ENCODE results near the gene TMTC4.

TMTC4 gene

DNA sequence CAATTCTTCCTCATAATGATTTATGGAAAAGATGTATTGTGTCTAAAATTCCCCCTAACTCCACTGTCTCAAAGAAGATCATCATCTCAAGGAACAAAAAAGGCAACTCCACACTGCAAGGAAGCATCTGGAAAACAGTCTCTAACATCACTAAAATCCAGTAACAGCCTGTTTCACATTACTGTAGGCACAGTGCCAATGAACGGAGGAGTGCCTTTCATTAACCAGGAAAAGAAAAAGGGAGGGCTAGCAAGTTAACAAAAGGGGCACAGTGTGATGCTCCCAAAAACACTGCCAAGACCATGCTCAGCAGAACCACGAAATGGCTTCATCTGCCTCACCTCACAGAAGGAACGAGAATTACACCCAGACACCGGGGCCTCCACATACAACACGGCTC, 8.5 kb downstream of the TMTC4 start:
- H3K79me1 ChIP-seq (ENCODE audit: low read length): no peaks in the 10 kb centered on the region
- DNase-seq: no peak
- no peak overlapping the region for H3K4me3 ChIP-seq (ENCODE audit: low read depth, low read length)
- no peak overlapping the region for H4K91ac ChIP-seq (ENCODE audit: low read depth, low read length)
- no peaks in the 10 kb centered on the region for H3K9me3 ChIP-seq (ENCODE audit: insufficient read depth, low read depth, low read length)
- no peak overlapping the region for H4K12ac ChIP-seq (ENCODE audit: low read depth, low read length)
- H3K18ac ChIP-seq (ENCODE audit: low read length): no peak overlapping the region
- H3K79me2 ChIP-seq (ENCODE audit: control insufficient read depth, insufficient read depth, low read length, poor library complexity): no peaks in the 10 kb centered on the region
- H3K27ac ChIP-seq (ENCODE audit: low read depth, low read length): no peak overlapping the region
- WGBS (ENCODE audit: extremely low coverage, insufficient coverage, insufficient read length): no CpG with 5 or more reads among the region's 5 CpGs
- no peaks in the 10 kb centered on the region for H3K4me1 ChIP-seq (ENCODE audit: control insufficient read depth in 1 of 2, insufficient read depth in 2 of 2, low read length in 2 of 2)
- H3K4ac ChIP-seq (ENCODE audit: low read depth, low read length): no peak overlapping the region
- no peak overlapping the region for H4K8ac ChIP-seq (ENCODE audit: low read depth, low read length)
- no peak overlapping the region for H2AFZ ChIP-seq (ENCODE audit: insufficient read depth, low read length, poor library complexity)
- H3K23ac ChIP-seq (ENCODE audit: low read length): no peak overlapping the region
- no peak overlapping the region for H2AK5ac ChIP-seq (ENCODE audit: low read length)
- H3K27me3 ChIP-seq (ENCODE audit: insufficient read depth, low read length): no peaks in the 10 kb centered on the region
- no peak overlapping the region for H3K4me2 ChIP-seq (ENCODE audit: low read length)
- no peak overlapping the region for H3K14ac ChIP-seq (ENCODE audit: low read length)
- H3K9ac ChIP-seq (ENCODE audit: low read length): no peak overlapping the region
- H2BK120ac ChIP-seq (ENCODE audit: insufficient read depth, low read length, poor library complexity): no peak overlapping the region
- H2BK5ac ChIP-seq (ENCODE audit: low read depth, low read length, poor library complexity): no peak overlapping the region
- no peak overlapping the region for H2BK12ac ChIP-seq (ENCODE audit: low read length)
- H3K36me3 ChIP-seq (ENCODE audit: control insufficient read depth in 1 of 2, insufficient read depth in 2 of 2, low read length in 2 of 2): peaks cover 40 to 57% of the 10 kb centered on the region in 2 experiments

DNA sequence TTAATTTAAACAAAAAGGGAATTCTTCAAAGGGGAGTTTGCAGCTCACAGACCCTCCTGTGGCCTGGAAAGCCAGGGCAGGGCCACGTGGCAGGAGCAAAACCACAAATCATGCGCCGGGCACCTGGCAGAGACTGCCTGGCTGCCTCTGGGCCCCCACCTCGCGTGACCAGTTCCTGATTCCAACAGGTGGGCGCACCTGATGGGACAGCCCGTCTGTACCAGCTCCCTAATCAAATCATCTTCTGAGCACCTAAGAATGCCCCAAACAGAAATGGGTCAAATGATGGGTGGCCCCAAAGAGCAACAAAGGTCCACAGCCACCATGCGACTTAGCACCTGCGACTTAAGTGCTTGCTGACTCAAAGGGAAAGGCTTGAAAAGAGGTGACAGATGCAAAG, 9.2 kb downstream of the TMTC4 start:
- Histone ChIP-seq H3K27me3 (ENCODE audit: insufficient read depth, low read length) (no peaks in the 10 kb centered on the region), H3K18ac (ENCODE audit: low read length) (no peak overlapping the region), H2BK5ac (ENCODE audit: low read depth, low read length, poor library complexity) (no peak overlapping the region), H3K9me3 (ENCODE audit: insufficient read depth, low read depth, low read length) (no peaks in the 10 kb centered on the region), H2BK120ac (ENCODE audit: insufficient read depth, low read length, poor library complexity) (no peak overlapping the region), H3K79me1 (ENCODE audit: low read length) (no peaks in the 10 kb centered on the region), H3K36me3 (ENCODE audit: control insufficient read depth in 1 of 2, insufficient read depth in 2 of 2, low read length in 2 of 2) (peaks cover 40 to 59% of the 10 kb centered on the region in 2 experiments), H3K9ac (ENCODE audit: low read length) (no peak overlapping the region), H3K4me1 (ENCODE audit: control insufficient read depth in 1 of 2, insufficient read depth in 2 of 2, low read length in 2 of 2) (peaks cover 0 to under 1% of the 10 kb centered on the region in 2 experiments), H4K12ac (ENCODE audit: low read depth, low read length) (no peak overlapping the region), H2AFZ (ENCODE audit: insufficient read depth, low read length, poor library complexity) (no peak overlapping the region), H4K8ac (ENCODE audit: low read depth, low read length) (no peak overlapping the region), H3K23ac (ENCODE audit: low read length) (no peak overlapping the region), H3K14ac (ENCODE audit: low read length) (no peak overlapping the region), H3K4me3 (ENCODE audit: low read depth, low read length) (no peak overlapping the region), H3K4me2 (ENCODE audit: low read length) (no peak overlapping the region), H4K91ac (ENCODE audit: low read depth, low read length) (no peak overlapping the region), H3K27ac (ENCODE audit: low read depth, low read length) (no peak overlapping the region), H2BK12ac (ENCODE audit: low read length) (no peak overlapping the region), H3K79me2 (ENCODE audit: control insufficient read depth, insufficient read depth, low read length, poor library complexity) (no peaks in the 10 kb centered on the region), H2AK5ac (ENCODE audit: low read length) (no peak overlapping the region), H3K4ac (ENCODE audit: low read depth, low read length) (no peak overlapping the region)
- WGBS (ENCODE audit: extremely low coverage, insufficient coverage, insufficient read length): no CpG with 5 or more reads among the region's 9 CpGs
- no peak for DNase-seq

DNA sequence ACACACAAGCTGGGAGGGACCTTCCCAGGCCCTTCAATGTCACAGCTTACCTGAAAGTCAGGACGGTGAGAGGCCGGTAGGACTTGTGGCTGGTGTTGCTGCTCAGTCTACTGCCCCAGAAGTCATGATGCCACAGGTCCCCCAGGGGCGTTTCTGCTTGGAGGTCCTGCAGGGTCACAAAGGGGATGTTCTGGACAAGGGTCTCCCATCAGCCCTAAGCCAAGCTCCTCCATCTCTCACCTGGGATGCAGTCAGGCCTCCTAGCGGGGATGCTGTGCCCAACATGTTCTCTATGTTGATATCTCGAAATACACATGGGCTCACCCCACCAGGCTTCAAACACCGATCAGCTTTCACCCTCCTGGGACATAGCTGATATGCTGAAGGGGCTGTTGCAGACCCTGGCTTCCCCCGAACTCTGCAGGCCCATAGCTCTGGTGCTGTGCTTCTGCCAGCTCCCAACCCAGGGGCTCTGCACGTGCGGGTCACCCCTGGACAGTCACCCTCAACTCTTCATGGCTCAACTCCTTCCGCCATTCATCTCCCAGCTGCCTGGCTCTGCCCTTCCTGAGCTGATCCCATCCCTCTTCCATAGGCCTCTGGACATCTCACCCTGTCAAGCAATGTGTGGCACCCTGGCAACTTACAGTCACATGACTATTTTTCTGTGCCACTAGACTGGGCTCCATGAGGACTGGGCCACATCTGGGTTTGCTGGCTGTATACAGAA, 10.3 kb downstream of the TMTC4 start:
- H3K18ac ChIP-seq (ENCODE audit: low read length): no peak overlapping the region
- no peak for DNase-seq
- H4K91ac ChIP-seq (ENCODE audit: low read depth, low read length): no peak overlapping the region
- no peak overlapping the region for H3K27ac ChIP-seq (ENCODE audit: low read depth, low read length)
- H4K12ac ChIP-seq (ENCODE audit: low read depth, low read length): no peak overlapping the region
- H3K27me3 ChIP-seq (ENCODE audit: insufficient read depth, low read length): no peaks in the 10 kb centered on the region
- H2AK5ac ChIP-seq (ENCODE audit: low read length): no peak overlapping the region
- H3K4ac ChIP-seq (ENCODE audit: low read depth, low read length): no peak overlapping the region
- H3K4me1 ChIP-seq (ENCODE audit: control insufficient read depth in 1 of 2, insufficient read depth in 2 of 2, low read length in 2 of 2): peaks cover 0 to 2% of the 10 kb centered on the region in 2 experiments
- no peak overlapping the region for H3K4me3 ChIP-seq (ENCODE audit: low read depth, low read length)
- no peaks in the 10 kb centered on the region for H3K9me3 ChIP-seq (ENCODE audit: insufficient read depth, low read depth, low read length)
- no peak overlapping the region for H2BK120ac ChIP-seq (ENCODE audit: insufficient read depth, low read length, poor library complexity)
- no peak overlapping the region for H3K9ac ChIP-seq (ENCODE audit: low read length)
- peaks cover 38 to 57% of the 10 kb centered on the region in 2 experiments for H3K36me3 ChIP-seq (ENCODE audit: control insufficient read depth in 1 of 2, insufficient read depth in 2 of 2, low read length in 2 of 2)
- H2BK12ac ChIP-seq (ENCODE audit: low read length): no peak overlapping the region
- WGBS (ENCODE audit: extremely low coverage, insufficient coverage, insufficient read length): no CpG with 5 or more reads among the region's 10 CpGs
- H3K23ac ChIP-seq (ENCODE audit: low read length): no peak overlapping the region
- H2AFZ ChIP-seq (ENCODE audit: insufficient read depth, low read length, poor library complexity): no peak overlapping the region
- H3K79me2 ChIP-seq (ENCODE audit: control insufficient read depth, insufficient read depth, low read length, poor library complexity): no peaks in the 10 kb centered on the region
- no peaks in the 10 kb centered on the region for H3K79me1 ChIP-seq (ENCODE audit: low read length)
- H2BK5ac ChIP-seq (ENCODE audit: low read depth, low read length, poor library complexity): no peak overlapping the region
- H3K4me2 ChIP-seq (ENCODE audit: low read length): no peak overlapping the region
- H3K14ac ChIP-seq (ENCODE audit: low read length): no peak overlapping the region
- no peak overlapping the region for H4K8ac ChIP-seq (ENCODE audit: low read depth, low read length)

DNA sequence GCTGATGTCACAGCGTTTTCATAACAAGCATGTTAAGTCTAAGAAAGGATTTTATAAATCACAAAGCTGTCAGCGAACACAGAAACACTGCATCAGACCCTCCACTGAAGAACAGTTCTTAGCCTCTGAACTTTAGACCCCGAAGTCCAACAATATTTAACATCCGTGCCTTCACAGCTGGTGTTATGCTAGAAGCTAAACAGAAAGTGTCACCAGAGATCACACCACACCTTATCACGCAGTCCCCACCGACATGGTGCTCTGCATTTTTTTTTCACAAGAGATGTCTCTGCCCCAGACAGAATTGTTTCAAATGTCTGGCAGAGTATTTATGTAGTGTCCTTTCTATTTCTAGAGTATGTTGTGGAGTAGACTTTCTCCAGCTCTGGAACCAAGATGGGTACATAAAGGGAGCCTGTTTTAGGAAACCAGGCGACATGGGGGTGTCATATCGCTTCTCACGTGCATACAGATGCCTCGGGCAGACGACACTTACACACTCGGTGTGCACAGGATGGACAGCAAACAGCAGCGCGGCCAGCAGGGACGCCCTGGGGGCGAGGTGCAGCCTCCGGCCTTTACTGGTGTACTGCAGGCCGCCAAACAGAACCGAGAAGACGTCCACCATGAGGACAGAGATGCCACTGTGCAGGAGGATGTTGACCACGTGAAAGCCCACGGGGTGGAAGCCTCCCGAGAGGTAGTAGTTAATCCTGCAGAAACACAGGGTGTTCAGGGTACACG, 12.0 kb downstream of the TMTC4 start:
- H3K27ac ChIP-seq (ENCODE audit: low read depth, low read length): no peak overlapping the region
- H2BK120ac ChIP-seq (ENCODE audit: insufficient read depth, low read length, poor library complexity): no peak overlapping the region
- no peaks in the 10 kb centered on the region for H3K9me3 ChIP-seq (ENCODE audit: insufficient read depth, low read depth, low read length)
- H2BK5ac ChIP-seq (ENCODE audit: low read depth, low read length, poor library complexity): no peak overlapping the region
- no peak overlapping the region for H3K18ac ChIP-seq (ENCODE audit: low read length)
- H3K27me3 ChIP-seq (ENCODE audit: insufficient read depth, low read length): no peaks in the 10 kb centered on the region
- H3K4me1 ChIP-seq (ENCODE audit: control insufficient read depth in 1 of 2, insufficient read depth in 2 of 2, low read length in 2 of 2): peaks cover 0 to 2% of the 10 kb centered on the region in 2 experiments
- H3K9ac ChIP-seq (ENCODE audit: low read length): no peak overlapping the region
- no peak overlapping the region for H3K23ac ChIP-seq (ENCODE audit: low read length)
- no peak overlapping the region for H3K14ac ChIP-seq (ENCODE audit: low read length)
- no peak overlapping the region for H3K4me3 ChIP-seq (ENCODE audit: low read depth, low read length)
- H3K4me2 ChIP-seq (ENCODE audit: low read length): no peak overlapping the region
- no peaks in the 10 kb centered on the region for H3K79me1 ChIP-seq (ENCODE audit: low read length)
- H4K8ac ChIP-seq (ENCODE audit: low read depth, low read length): no peak overlapping the region
- H4K91ac ChIP-seq (ENCODE audit: low read depth, low read length): no peak overlapping the region
- H3K79me2 ChIP-seq (ENCODE audit: control insufficient read depth, insufficient read depth, low read length, poor library complexity): no peaks in the 10 kb centered on the region
- no CpG with 5 or more reads among the region's 24 CpGs for WGBS (ENCODE audit: extremely low coverage, insufficient coverage, insufficient read length)
- H4K12ac ChIP-seq (ENCODE audit: low read depth, low read length): no peak overlapping the region
- H2AK5ac ChIP-seq (ENCODE audit: low read length): no peak overlapping the region
- no peak for DNase-seq
- peaks cover 41 to 55% of the 10 kb centered on the region in 2 experiments for H3K36me3 ChIP-seq (ENCODE audit: control insufficient read depth in 1 of 2, insufficient read depth in 2 of 2, low read length in 2 of 2)
- no peak overlapping the region for H2AFZ ChIP-seq (ENCODE audit: insufficient read depth, low read length, poor library complexity)
- no peak overlapping the region for H3K4ac ChIP-seq (ENCODE audit: low read depth, low read length)
- H2BK12ac ChIP-seq (ENCODE audit: low read length): no peak overlapping the region
